Stomach (tissue), 9 donors: ENCODE data around the gene IRF2. TPM values are rescaled to one million over a fixed set of nuclear protein-coding genes. Genes with fewer than 3 reads are reported as not detected.

Experiments used
- DNase-seq, 2 donors: peaks; one replicate each; pipeline versions ENCODE4 v3.0.0 to v3.0.0-alpha.2; 2013 to 2019
- H3K27ac ChIP-seq, 5 donors: fragments of 200-600 bp in 4 of 5; sonication (generic) in 4 of 5; one replicate each; pipeline ENCODE4 v1.5.1; 2013 to 2019; ENCODE audit warnings: mild to moderate bottlenecking in 1 of 5, moderate library complexity in 1 of 5
- H3K27me3 ChIP-seq, 3 donors: fragments of 200-600 bp; sonication (generic); one replicate each; pipeline ENCODE4 v1.5.1; 2017 to 2019; ENCODE audit warnings: mixed run types in 1 of 3
- H3K36me3 ChIP-seq, 4 donors: fragments of 200-600 bp; sonication (generic); 1 replicate in 3 of 4; 2 replicates in 1 of 4; pipeline ENCODE4 v1.5.1; 2016 to 2019
- H3K4me1 ChIP-seq, 4 donors: fragments of 200-600 bp; sonication (generic); one replicate each; pipeline ENCODE4 v1.5.1; 2016 to 2019
- H3K4me3 ChIP-seq, 4 donors: fragments of 200-600 bp; sonication (generic) in 3 of 4; one replicate each; pipeline ENCODE4 v1.5.1; 2016 to 2019; ENCODE audit warnings: mild to moderate bottlenecking in 1 of 4
- H3K9me3 ChIP-seq, 4 donors: fragments of 200-600 bp; sonication (generic); one replicate each; pipeline ENCODE4 v1.5.1; 2016 to 2019
- CTCF ChIP-seq, 7 experiments: fragments of 450-650 bp in 4 of 7; fragments of 200-600 bp in 3 of 7; sonication (generic) in 3 of 7; IDR thresholded peaks; one replicate each; pipeline ENCODE4 v1.5.1; 2016 to 2019; ENCODE audit warnings: antibody characterized with exemption in 7 of 7, control low read depth in 2 of 7, mild to moderate bottlenecking in 1 of 7
- EP300 ChIP-seq: sonication (generic); formaldehyde crosslinking; IDR thresholded peaks from one replicate; pipeline ENCODE4 v1.6.1; 2017; ENCODE audit warnings: antibody characterized with exemption
- POLR2A ChIP-seq, 4 donors: fragments of 450-650 bp; IDR thresholded peaks; one replicate each; pipeline ENCODE4 v1.6.1; 2016; ENCODE audit warnings: antibody characterized with exemption in 4 of 4, control low read depth in 2 of 4, mild to moderate bottlenecking in 1 of 4, moderate library complexity in 1 of 4
- POLR2AphosphoS5 ChIP-seq, 3 donors: sonication (generic); formaldehyde crosslinking; IDR thresholded peaks; one replicate each; pipeline ENCODE4 v1.6.1; 2016; ENCODE audit warnings: antibody characterized with exemption in 3 of 3
- WGBS, 5 donors: extraction: QIAGEN DNeasy Blood & Tissue Kit in 3 of 5; methylation state at CpG; one replicate each; pipeline versions ENCODE4 v1.1.5 to v1.1.7; 2013 to 2018; 5-methylcytosine and 5-hydroxymethylcytosine counted together
- intact Hi-C: fragments of 100-400 bp; cut with DNase I; formaldehyde crosslinking; loops from one replicate; pipeline ENCODE4 v1.15.1; 2023; ENCODE audit warnings: low total_unique reads
- polyA plus RNA-seq, 3 donors: library from polyadenylated mRNA; stranded (reverse); fragments of 200-250 nt; gene quantifications; one replicate each; pipeline ENCODE4 v1.2.3, GENCODE V29; 2013
- total RNA-seq, 5 donors: library from RNA; depleted of rRNA; stranded (reverse); fragments of >200 nt; gene quantifications; one replicate each; pipeline versions ENCODE4 v1.1.0 to v1.2.3, GENCODE V29; 2014 to 2016
- donor health status: healthy with polysubstance abuse.
- donor health status: Bipolar disorder and iron deficiency.
- donor health status: healthy.

IRF2 gene
- total and polyA plus RNA-seq, 8 donors: 5.5 to 253 (median 29.0) TPM

GRCh38 chr4:184409911-184410692 lies 64.2 kb downstream of the IRF2 start:
- no peaks in the 10 kb centered on the region for H3K9me3 ChIP-seq
- no peak for DNase-seq
- TF ChIP-seq POLR2A (IDR thresholded peaks at IDR 0.05) (no peak), POLR2AphosphoS5 (IDR thresholded peaks at IDR 0.05) (no peak), CTCF (IDR thresholded peaks at IDR 0.05) (no peak), EP300 (no peak)
- 75 to 88% (median 85%) methylated on average over 12 of the region's 12 CpGs for WGBS, 5 donors
- intact Hi-C loops: no loop called here
- H3K27ac ChIP-seq: peak overlapping the region in 3 of 5 donors; percentile 13 to 82 (median 80)
- H3K4me1 ChIP-seq: peaks cover 47 to 74% (median 59%) of the 10 kb centered on the region in 4 donors
- H3K4me3 ChIP-seq: no peak overlapping the region
- H3K27me3 ChIP-seq: no peaks in the 10 kb centered on the region
- H3K36me3 ChIP-seq: peaks cover 21 to 65% (median 60%) of the 10 kb centered on the region in 4 donors

DNA sequence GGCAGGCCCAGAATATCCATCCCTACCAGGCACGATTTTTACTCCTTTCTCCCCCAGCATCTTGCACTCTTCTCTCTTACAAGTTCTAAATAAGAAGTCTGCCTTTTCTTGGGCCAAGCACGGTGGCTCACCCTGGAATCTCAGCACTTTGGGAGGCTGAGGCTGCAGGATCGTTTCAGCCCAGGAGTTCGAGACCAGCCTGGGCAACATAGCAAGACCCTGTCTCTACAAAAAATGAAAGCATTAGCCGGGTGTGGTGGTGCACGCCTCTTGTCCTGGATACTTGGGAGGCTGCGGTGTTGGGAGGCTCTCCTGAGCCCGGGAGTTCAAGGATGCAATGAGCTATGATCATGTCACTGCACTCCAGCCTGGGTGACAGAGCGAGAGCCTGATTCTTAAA lies 64.8 kb downstream of the IRF2 start:
- intact Hi-C loops: no loop called here
- 88 to 93% (median 88%) methylated on average over 9 of the region's 9 CpGs for WGBS, 5 donors
- H3K27me3 ChIP-seq: no peaks in the 10 kb centered on the region
- TF ChIP-seq POLR2A (IDR thresholded peaks at IDR 0.05) (no peak), CTCF (IDR thresholded peaks at IDR 0.05) (no peak), EP300 (no peak), POLR2AphosphoS5 (IDR thresholded peaks at IDR 0.05) (no peak)
- peaks cover 25 to 67% (median 61%) of the 10 kb centered on the region in 4 donors for H3K36me3 ChIP-seq
- no peak for DNase-seq
- no peaks in the 10 kb centered on the region for H3K9me3 ChIP-seq
- no peak overlapping the region for H3K4me3 ChIP-seq
- H3K27ac ChIP-seq: peak overlapping the region in 3 of 5 donors; percentile 32 to 82 (median 80)
- peaks cover 41 to 68% (median 54%) of the 10 kb centered on the region in 4 donors for H3K4me1 ChIP-seq

- WGBS, 5 donors: 44 to 71% (median 59%) methylated on average over 3 of the region's 3 CpGs
- no peak for DNase-seq
- H3K4me1 ChIP-seq: peaks cover 32 to 63% (median 48%) of the 10 kb centered on the region in 4 donors
- no peak for TF ChIP-seq EP300
- TF ChIP-seq POLR2A (IDR thresholded peaks at IDR 0.05): no peak
- no peak for TF ChIP-seq CTCF (IDR thresholded peaks at IDR 0.05)
- TF ChIP-seq POLR2AphosphoS5 (IDR thresholded peaks at IDR 0.05): no peak
- peaks cover 25 to 72% (median 65%) of the 10 kb centered on the region in 4 donors for H3K36me3 ChIP-seq
- intact Hi-C loops: no loop called here
- H3K4me3 ChIP-seq: no peak overlapping the region
- peak overlapping the region in 4 of 5 donors; percentile 58 to 82 (median 79) for H3K27ac ChIP-seq
- H3K27me3 ChIP-seq: no peaks in the 10 kb centered on the region
- no peaks in the 10 kb centered on the region for H3K9me3 ChIP-seq
Measured at GRCh38 chr4:184408684-184409081, 65.7 kb downstream of the IRF2 start.

DNA sequence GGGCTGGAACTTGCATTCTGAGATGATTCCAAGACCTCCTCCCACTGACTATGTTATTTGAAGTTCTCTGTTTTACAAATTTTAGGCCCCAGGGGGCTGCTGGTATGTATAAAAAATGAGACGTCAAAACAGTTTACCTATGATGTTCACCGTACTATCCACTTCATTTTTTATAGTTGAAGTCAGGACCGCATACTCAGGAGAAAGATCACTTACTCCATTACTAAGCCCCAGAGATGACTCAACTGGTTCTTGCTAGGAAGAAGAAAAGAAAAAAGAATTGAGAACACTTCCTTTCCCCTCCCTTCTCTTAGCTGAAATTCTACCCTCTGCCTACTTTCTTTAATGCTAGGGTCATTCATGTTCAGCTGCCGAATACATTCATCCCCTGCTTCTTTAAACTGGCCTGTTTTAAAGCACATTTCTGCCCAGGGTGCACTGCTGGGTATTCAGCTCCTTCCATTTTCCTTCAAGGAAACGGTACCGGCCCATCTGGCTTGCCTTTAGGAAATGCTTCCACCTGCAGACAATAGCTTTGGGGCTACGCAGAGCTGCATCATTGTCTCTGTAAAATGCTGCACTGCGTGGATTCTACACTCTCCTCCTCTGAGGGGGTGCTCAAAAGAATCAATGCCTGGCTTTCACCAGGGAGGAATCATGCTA lies 66.2 kb downstream of the IRF2 start:
- 68 to 82% (median 73%) methylated on average over 8 of the region's 8 CpGs for WGBS, 5 donors
- no peak for DNase-seq
- Histone ChIP-seq H3K36me3 (peaks cover 25 to 77% (median 70%) of the 10 kb centered on the region in 4 donors), H3K4me3 (no peak overlapping the region), H3K27me3 (no peaks in the 10 kb centered on the region), H3K27ac (peak overlapping the region; percentile 44 to 82 (median 78)), H3K9me3 (no peaks in the 10 kb centered on the region), H3K4me1 (peaks cover 29 to 61% (median 43%) of the 10 kb centered on the region in 4 donors)
- intact Hi-C loops: no loop called here
- TF ChIP-seq CTCF (IDR thresholded peaks at IDR 0.05) (no peak), POLR2A (IDR thresholded peaks at IDR 0.05) (no peak), EP300 (no peak), POLR2AphosphoS5 (IDR thresholded peaks at IDR 0.05) (no peak)
